OCI-LY7 (cell line): Measurements from ENCODE around the gene DIMT1. TPM values are rescaled to one million over a fixed set of nuclear protein-coding genes. Genes with fewer than 3 reads are reported as not detected.

ENCODE experiments used
- BruUV-seq: library from RNA; stranded (reverse); fragments of 400-500 nt; replicated peaks from 2 replicates; lab custom pipeline; 2021; lab: Mats Ljungman, UMichigan
- CTCF ChIA-PET: fragments of 300-600 bp; sonication (Branson Sonifier 250); formaldehyde crosslinking; loops from one replicate; lab custom pipeline; 2022; ENCODE audit warnings: antibody characterized with exemption; ENCODE audit not compliant: unreplicated experiment; lab: Charles Lee
- POLR2A ChIA-PET: fragments of 300-600 bp; sonication (Branson Sonifier 250); formaldehyde crosslinking; loops from one replicate; lab custom pipeline; 2022; ENCODE audit warnings: antibody characterized with exemption; lab: Charles Lee
- DNase-seq: peaks from one replicate; pipeline ENCODE4 v3.0.0-alpha.2; 2015; ENCODE audit warnings: low spot score
- H2AFZ ChIP-seq: fragments of 200-600 bp; sonication (generic), shearing (Covaris generic); 2 replicates; pipeline ENCODE4 v1.6.1; 2014; ENCODE audit warnings: mild to moderate bottlenecking, antibody characterized with exemption, low read length, moderate library complexity
- H3K27ac ChIP-seq: fragments of 200-600 bp; sonication (generic); 2 replicates; pipeline ENCODE4 v1.5.1; 2014; ENCODE audit warnings: mixed run types, low read depth, mild to moderate bottlenecking, moderate library complexity, low read length, inconsistent platforms; ENCODE audit not compliant: poor library complexity, severe bottlenecking
- H3K36me3 ChIP-seq: fragments of 200-600 bp; sonication (generic); 2 replicates; pipeline ENCODE4 v1.6.1; 2014; ENCODE audit warnings: mild to moderate bottlenecking, antibody characterized with exemption, low read length, moderate library complexity, mixed read lengths; ENCODE audit not compliant: insufficient read depth
- H3K4me1 ChIP-seq: fragments of 200-600 bp; sonication (generic); 2 replicates; pipeline ENCODE4 v1.5.1; 2014; ENCODE audit warnings: mild to moderate bottlenecking, low read length; ENCODE audit not compliant: insufficient read depth, poor library complexity, severe bottlenecking
- H3K4me2 ChIP-seq: fragments of 200-600 bp; sonication (generic); 2 replicates; pipeline ENCODE4 v1.6.1; 2014; ENCODE audit warnings: mild to moderate bottlenecking, low read length
- H3K4me3 ChIP-seq: fragments of 200-600 bp; sonication (generic); 2 replicates; pipeline ENCODE4 v1.5.1; 2014; ENCODE audit warnings: mild to moderate bottlenecking, low read depth, low read length; ENCODE audit not compliant: poor library complexity, severe bottlenecking
- H3K79me2 ChIP-seq: fragments of 200-600 bp; sonication (generic); 2 replicates; pipeline ENCODE4 v1.6.1; 2016; ENCODE audit warnings: low read depth, mild to moderate bottlenecking, low read length, moderate library complexity, mixed read lengths; ENCODE audit not compliant: insufficient read depth
- H3K9me2 ChIP-seq: fragments of 200-600 bp; sonication (generic); 2 replicates; pipeline ENCODE4 v1.6.1; 2016; ENCODE audit warnings: mild to moderate bottlenecking, low read length, mixed read lengths; ENCODE audit not compliant: insufficient read depth
- H3K9me3 ChIP-seq: fragments of 200-600 bp; sonication (generic); 2 replicates; pipeline ENCODE4 v1.6.1; 2014; ENCODE audit warnings: mild to moderate bottlenecking, mixed run types, low read length, mixed read lengths
- H4K20me1 ChIP-seq: fragments of 200-600 bp; sonication (generic); 2 replicates; pipeline ENCODE4 v1.6.1; 2014; ENCODE audit warnings: mild to moderate bottlenecking, antibody characterized with exemption, low read length, moderate library complexity, mixed read lengths; ENCODE audit not compliant: insufficient read depth
- CTCF ChIP-seq: fragments of 200-600 bp; sonication (generic); conservative IDR thresholded peaks from 2 replicates; pipeline ENCODE4 v1.5.1; 2014; ENCODE audit warnings: mild to moderate bottlenecking, antibody characterized with exemption, low read length, moderate library complexity, mixed read lengths
- EZH2phosphoT487 ChIP-seq: fragments of 200-600 bp; sonication (generic); IDR thresholded peaks from 2 replicates; pipeline ENCODE4 v1.6.1; 2018; ENCODE audit warnings: low read depth, borderline replicate concordance, mild to moderate bottlenecking, mixed run types, antibody characterized with exemption, low read length, moderate library complexity, mixed read lengths
- intact Hi-C: fragments of 100-400 bp; cut with micrococcal nuclease; formaldehyde crosslinking; loops from one replicate; pipeline ENCODE4 v1.10.0; 2022; ENCODE audit not compliant: unreplicated experiment
- total RNA-seq, 2 experiments: library from RNA; depleted of rRNA in 1 of 2; stranded (reverse); fragments of >200 nt in 1 of 2; shearing (Covaris generic) in 1 of 2; gene quantifications; 2 replicates each; pipeline ENCODE4 v1.2.3, GENCODE V29; 2014 to 2022

DIMT1 gene
- total RNA-seq, 2 experiments from 2014 or later = 30.1 to 46.4 TPM

- intact Hi-C loops = no loop called here
- POLR2A ChIA-PET = interaction anchor here (0.7 to 1.4 kb wide), 4 partner anchors 9 to 117 kb away, joined by 3 to 4 read pairs (median 4); no protein-coding TSS in a partner anchor
- no TSS peak for BruUV-seq
These were observed 60.3 kb downstream of the DIMT1 start for GRCh38 chr5:62343428-62343827.

GRCh38 chr5:62342476-62342837 is 61.2 kb downstream of the DIMT1 start:
- no peaks in the 10 kb centered on the region; the same call in none of the 2 replicates for H4K20me1 ChIP-seq
- no peak overlapping the region for H3K4me2 ChIP-seq
- peaks cover 27% of the 10 kb centered on the region for H3K36me3 ChIP-seq
- no peak overlapping the region for H3K4me3 ChIP-seq
- TF ChIP-seq EZH2phosphoT487 = no peak
- TF ChIP-seq CTCF = no peak
- intact Hi-C loops = no loop called here
- H3K79me2 ChIP-seq = peaks cover 100% of the 10 kb centered on the region
- no peaks in the 10 kb centered on the region for H3K9me2 ChIP-seq
- no peak overlapping the region for H2AFZ ChIP-seq
- BruUV-seq = no TSS peak
- no peak for DNase-seq
- no peak overlapping the region for H3K27ac ChIP-seq
- H3K9me3 ChIP-seq = no peaks in the 10 kb centered on the region
- H3K4me1 ChIP-seq = no peaks in the 10 kb centered on the region
- CTCF ChIA-PET = no interaction called here
- POLR2A ChIA-PET = no interaction called here

More at GRCh38 chr5:62343428-62343827, 60.3 kb downstream of the DIMT1 start:
- Histone ChIP-seq H3K27ac (no peak overlapping the region), H3K4me3 (no peak overlapping the region), H3K36me3 (peaks cover 36% of the 10 kb centered on the region), H3K4me1 (no peaks in the 10 kb centered on the region), H3K9me3 (no peaks in the 10 kb centered on the region), H3K79me2 (peaks cover 91% of the 10 kb centered on the region), H3K9me2 (no peaks in the 10 kb centered on the region), H3K4me2 (no peak overlapping the region), H2AFZ (no peak overlapping the region), H4K20me1 (peaks cover under 1% of the 10 kb centered on the region)
- no peak for DNase-seq
- CTCF ChIA-PET = no interaction called here
- TF ChIP-seq EZH2phosphoT487 (no peak), CTCF (no peak)

- DNase-seq = no peak
- Histone ChIP-seq H2AFZ (no peak overlapping the region), H3K9me2 (no peaks in the 10 kb centered on the region), H3K79me2 (peaks cover 100% of the 10 kb centered on the region), H3K4me2 (no peak overlapping the region), H4K20me1 (no peaks in the 10 kb centered on the region; the same call in none of the 2 replicates), H3K4me3 (no peak overlapping the region), H3K9me3 (no peaks in the 10 kb centered on the region), H3K4me1 (no peaks in the 10 kb centered on the region), H3K36me3 (peaks cover 25% of the 10 kb centered on the region), H3K27ac (no peak overlapping the region)
- ChIA-PET CTCF (no interaction called here), POLR2A (no interaction called here)
- TF ChIP-seq EZH2phosphoT487 (no peak), CTCF (no peak)
- intact Hi-C loops = no loop called here
- no TSS peak for BruUV-seq
These were observed 61.8 kb downstream of the DIMT1 start for GRCh38 chr5:62341783-62342475.
